A549 (cell line): ENCODE measurements around the gene ADAD2. TPM values are rescaled to one million over a fixed set of nuclear protein-coding genes. Genes with fewer than 3 reads are reported as not detected.

Experiments
- ATAC-seq, 2 experiments: fragments of 200-7000 bp in 1 of 2; fragments of >200 bp in 1 of 2; cut with Nextera tagmentation in 1 of 2; cut with Tn5 transposase in 1 of 2; 3 replicates each; pipeline versions ENCODE4 v1.8.0 to v1.9.1; 2018 to 2020; ENCODE audit warnings: mild to moderate bottlenecking in 1 of 2, moderate library complexity in 1 of 2
- CTCF ChIA-PET: fragments of 300-600 bp; sonication (Branson Sonifier 250); formaldehyde crosslinking; extraction: SDS; loops from one replicate; lab custom pipeline; 2021; ENCODE audit warnings: antibody characterized with exemption, inconsistent platforms; lab: Yijun Ruan, JAX
- POLR2A ChIA-PET: fragments of 350-600 bp; formaldehyde crosslinking; extraction: SDS; loops from one replicate; lab custom pipeline; 2021; ENCODE audit warnings: antibody characterized with exemption, inconsistent platforms; lab: Yijun Ruan, JAX
- DNase-seq, 2 experiments: peaks; one replicate each; pipeline versions ENCODE4 v3.0.0 to v3.0.0-alpha.2; 2011 to 2016; ENCODE audit warnings: low read depth in 1 of 2, low spot score in 1 of 2
- FAIRE-seq: peaks from 2 replicates; lab custom pipeline; 2011; peaks lifted over from hg19 to GRCh38; lab: Jason Lieb, UNC
- H3K27ac ChIP-seq, 2 experiments: fragments of >200 bp; sonication (Bioruptor Twin); formaldehyde crosslinking; 3 replicates each; pipeline ENCODE4 v1.5.1; 2016 to 2017
- H3K4me1 ChIP-seq: fragments of >200 bp; sonication (Bioruptor Twin); formaldehyde crosslinking; 3 replicates; pipeline ENCODE4 v1.6.1; 2016
- H3K4me2 ChIP-seq: fragments of >200 bp; sonication (Bioruptor Twin); formaldehyde crosslinking; 3 replicates; pipeline ENCODE4 v1.6.1; 2016
- H3K4me3 ChIP-seq: fragments of >200 bp; sonication (Bioruptor Twin); formaldehyde crosslinking; 3 replicates; pipeline ENCODE4 v1.5.1; 2016
- H3K9me3 ChIP-seq: fragments of >200 bp; sonication (Bioruptor Twin); formaldehyde crosslinking; 3 replicates; pipeline ENCODE4 v1.6.1; 2016
- BHLHE40 ChIP-seq: IDR thresholded peaks from 2 replicates; pipeline ENCODE4 v1.6.1; 2012; ENCODE audit warnings: low read depth, low read length, inconsistent platforms
- CBX8 ChIP-seq: fragments of 200-600 bp; sonication (generic); IDR thresholded peaks from 2 replicates; pipeline ENCODE4 v1.6.1; 2016
- CHD4 ChIP-seq: fragments of 200-600 bp; sonication (generic); IDR thresholded peaks from 2 replicates; pipeline ENCODE4 v1.6.1; 2016; ENCODE audit warnings: antibody characterized with exemption, mild to moderate bottlenecking, borderline replicate concordance
- ELK1 ChIP-seq: fragments of 150-350 bp; IDR thresholded peaks from 2 replicates; pipeline ENCODE4 v1.6.1; 2014; ENCODE audit warnings: low read depth, mild to moderate bottlenecking, low read length
- EP300 ChIP-seq, 2 experiments: fragments of >200 bp; sonication (Bioruptor Twin); formaldehyde crosslinking; IDR thresholded peaks; 2 replicates in 1 of 2; 3 replicates in 1 of 2; pipeline ENCODE4 v1.6.1; 2016 to 2017
- FOSL2 ChIP-seq, 2 experiments: fragments of 450-650 bp in 1 of 2; fragments of >200 bp in 1 of 2; sonication (Bioruptor Twin) in 1 of 2; formaldehyde crosslinking; IDR thresholded peaks; 2 replicates each; pipeline versions ENCODE4 v1.5.0 to v1.6.1; 2016 to 2020; ENCODE audit warnings: mild to moderate bottlenecking in 1 of 2, moderate library complexity in 1 of 2
- HOXB5 ChIP-seq: fragments of 250-450 bp; sonication (Bioruptor Pico); IDR thresholded peaks from 2 replicates; pipeline ENCODE4 v1.5.0; 2020; ENCODE audit warnings: mild to moderate bottlenecking, moderate library complexity
- KDM1A ChIP-seq: fragments of 200-600 bp; sonication (generic); IDR thresholded peaks from 2 replicates; pipeline ENCODE4 v1.6.1; 2016; ENCODE audit warnings: low read depth, mild to moderate bottlenecking
- NFE2L2 ChIP-seq: fragments of 150-350 bp; conservative IDR thresholded peaks from 2 replicates; pipeline ENCODE4 v1.6.1; 2014; ENCODE audit warnings: low read length
- PHF8 ChIP-seq: fragments of 200-600 bp; sonication (generic); IDR thresholded peaks from 2 replicates; pipeline ENCODE4 v1.6.1; 2016; ENCODE audit warnings: low read depth, mild to moderate bottlenecking, antibody characterized with exemption, moderate library complexity, borderline replicate concordance
- POLR2A ChIP-seq: IDR thresholded peaks from 2 replicates; pipeline ENCODE4 v1.6.1; 2012; ENCODE audit warnings: mild to moderate bottlenecking, low read length
- POLR2AphosphoS2 ChIP-seq: conservative IDR thresholded peaks from 2 replicates; pipeline ENCODE4 v1.6.1; 2012; ENCODE audit warnings: low read length, improper control_type of control experiment, inconsistent platforms
- RFX5 ChIP-seq: fragments of 450-650 bp; IDR thresholded peaks from 2 replicates; pipeline ENCODE4 v1.7.1; 2014; ENCODE audit warnings: antibody characterized with exemption, mild to moderate bottlenecking, moderate library complexity
- RNF2 ChIP-seq: fragments of 200-600 bp; sonication (generic); IDR thresholded peaks from 2 replicates; pipeline ENCODE4 v1.6.1; 2016; ENCODE audit warnings: low read depth, mild to moderate bottlenecking, antibody characterized with exemption, moderate library complexity, borderline replicate concordance
- ZNF302 ChIP-seq: fragments of 250-450 bp; sonication (Bioruptor Pico); IDR thresholded peaks from 2 replicates; pipeline ENCODE4 v1.9.0; 2021; ENCODE audit warnings: inconsistent platforms, mild to moderate bottlenecking, moderate library complexity
- ZSCAN20 ChIP-seq: fragments of 250-450 bp; sonication (Bioruptor Pico); IDR thresholded peaks from 2 replicates; pipeline ENCODE4 v1.8.0; 2022; ENCODE audit warnings: mild to moderate bottlenecking, moderate library complexity
- WGBS: methylation state at CpG from one replicate; pipeline ENCODE4 v1.1.6; 2017; ENCODE audit errors: missing lambda C conversion rate; 5-methylcytosine and 5-hydroxymethylcytosine counted together
- polyA plus RNA-seq, 4 experiments: library from polyadenylated mRNA; depleted of rRNA in 3 of 4; stranded (reverse); fragments of >200 nt; fragmentation: RNase III in 1 of 4; extraction: RNeasy Plus Mini Kit Qiagen cat#74134 plus additional on column Dnase treatment in 1 of 4; gene quantifications; 2 replicates in 3 of 4; 3 replicates in 1 of 4; pipeline ENCODE4 v1.2.3, GENCODE V29; 2011 to 2017
- TF ChIP-seq, protein P1 (sequence below): IDR thresholded peaks from 2 replicates; pipeline ENCODE4 v1.6.1; 2012
- TF ChIP-seq, protein P2 (sequence below): IDR thresholded peaks from 2 replicates; pipeline ENCODE4 v1.6.1; 2012
- TF ChIP-seq, protein P3 (sequence below): fragments of 200-600 bp; sonication (generic); IDR thresholded peaks from 2 replicates; pipeline ENCODE4 v1.6.1; 2016; ENCODE audit warnings: antibody characterized with exemption, mild to moderate bottlenecking, moderate library complexity
- TF ChIP-seq, protein P4 (sequence below): fragments of >200 bp; sonication (Bioruptor Twin); formaldehyde crosslinking; IDR thresholded peaks from 3 replicates; pipeline ENCODE4 v1.6.1; 2016

The ADAD2 gene
- polyA plus RNA-seq, 2 of the 4 experiments (the other 2 are of a cell fraction) = not detected

DNA sequence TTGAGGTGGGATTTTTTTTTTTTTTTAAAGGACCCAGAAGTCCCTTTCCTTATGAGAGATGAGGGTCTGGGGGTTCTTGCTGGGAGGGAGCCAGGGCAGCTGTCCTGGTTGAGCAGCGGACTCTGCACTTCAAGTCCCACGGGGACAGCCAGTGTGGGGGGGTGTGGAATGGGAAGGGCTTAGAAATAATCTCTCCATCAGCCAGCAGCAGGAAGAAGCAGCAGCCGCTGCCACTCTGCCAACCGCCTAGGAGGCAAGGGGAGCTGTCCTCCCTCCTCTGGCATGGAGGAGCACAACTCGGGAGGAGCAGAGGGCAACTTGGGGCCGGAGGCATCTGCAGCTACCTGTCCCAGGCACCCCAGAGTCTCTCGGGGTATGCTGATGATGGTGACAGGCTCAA is 49.0 kb downstream of the ADAD2 start, which contains the start of gene KCNG4 (continued):
- TF ChIP-seq RFX5 = no peak

- H3K27ac ChIP-seq = no peak overlapping the region
- no peak for DNase-seq
- ChIA-PET POLR2A (no interaction called here), CTCF (interaction anchor here (0.8 to 1.4 kb wide), 4 partner anchors 9 to 56 kb away, joined by 3 to 4 read pairs (median 4); partner anchors contain the start of gene TAF1C)
- no peaks in the 10 kb centered on the region for H3K4me1 ChIP-seq
- H3K9me3 ChIP-seq = no peaks in the 10 kb centered on the region; the same call in 2 of the 3 replicates
- no peak overlapping the region for H3K4me2 ChIP-seq
- no peak for TF ChIP-seq POLR2A
- TF ChIP-seq CBX8 = no peak
- no peak for TF ChIP-seq RNF2
- TF ChIP-seq FOSL2 (IDR thresholded peaks at IDR 0.05) = no peak
- no peak for TF ChIP-seq FOSL2 (CRISPR knock-in tag; IDR thresholded peaks at IDR 0.05)
- TF ChIP-seq, protein P1, sequence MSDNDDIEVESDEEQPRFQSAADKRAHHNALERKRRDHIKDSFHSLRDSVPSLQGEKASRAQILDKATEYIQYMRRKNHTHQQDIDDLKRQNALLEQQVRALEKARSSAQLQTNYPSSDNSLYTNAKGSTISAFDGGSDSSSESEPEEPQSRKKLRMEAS = no peak
- TF ChIP-seq ELK1 = no peak
- TF ChIP-seq EP300 (IDR thresholded peaks at IDR 0.05) = no peak
- no peak for TF ChIP-seq ZNF302
- no peak for TF ChIP-seq CHD4
- no peak for TF ChIP-seq KDM1A
- no peak for TF ChIP-seq HOXB5 (CRISPR knock-in tag)
- no peak for TF ChIP-seq BHLHE40
- TF ChIP-seq, protein P2, sequence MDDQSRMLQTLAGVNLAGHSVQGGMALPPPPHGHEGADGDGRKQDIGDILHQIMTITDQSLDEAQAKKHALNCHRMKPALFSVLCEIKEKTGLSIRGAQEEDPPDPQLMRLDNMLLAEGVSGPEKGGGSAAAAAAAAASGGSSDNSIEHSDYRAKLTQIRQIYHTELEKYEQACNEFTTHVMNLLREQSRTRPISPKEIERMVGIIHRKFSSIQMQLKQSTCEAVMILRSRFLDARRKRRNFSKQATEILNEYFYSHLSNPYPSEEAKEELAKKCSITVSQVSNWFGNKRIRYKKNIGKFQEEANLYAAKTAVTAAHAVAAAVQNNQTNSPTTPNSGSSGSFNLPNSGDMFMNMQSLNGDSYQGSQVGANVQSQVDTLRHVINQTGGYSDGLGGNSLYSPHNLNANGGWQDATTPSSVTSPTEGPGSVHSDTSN = no peak
- no peak for TF ChIP-seq NFE2L2
- no peak for TF ChIP-seq PHF8
- TF ChIP-seq, protein P3, sequence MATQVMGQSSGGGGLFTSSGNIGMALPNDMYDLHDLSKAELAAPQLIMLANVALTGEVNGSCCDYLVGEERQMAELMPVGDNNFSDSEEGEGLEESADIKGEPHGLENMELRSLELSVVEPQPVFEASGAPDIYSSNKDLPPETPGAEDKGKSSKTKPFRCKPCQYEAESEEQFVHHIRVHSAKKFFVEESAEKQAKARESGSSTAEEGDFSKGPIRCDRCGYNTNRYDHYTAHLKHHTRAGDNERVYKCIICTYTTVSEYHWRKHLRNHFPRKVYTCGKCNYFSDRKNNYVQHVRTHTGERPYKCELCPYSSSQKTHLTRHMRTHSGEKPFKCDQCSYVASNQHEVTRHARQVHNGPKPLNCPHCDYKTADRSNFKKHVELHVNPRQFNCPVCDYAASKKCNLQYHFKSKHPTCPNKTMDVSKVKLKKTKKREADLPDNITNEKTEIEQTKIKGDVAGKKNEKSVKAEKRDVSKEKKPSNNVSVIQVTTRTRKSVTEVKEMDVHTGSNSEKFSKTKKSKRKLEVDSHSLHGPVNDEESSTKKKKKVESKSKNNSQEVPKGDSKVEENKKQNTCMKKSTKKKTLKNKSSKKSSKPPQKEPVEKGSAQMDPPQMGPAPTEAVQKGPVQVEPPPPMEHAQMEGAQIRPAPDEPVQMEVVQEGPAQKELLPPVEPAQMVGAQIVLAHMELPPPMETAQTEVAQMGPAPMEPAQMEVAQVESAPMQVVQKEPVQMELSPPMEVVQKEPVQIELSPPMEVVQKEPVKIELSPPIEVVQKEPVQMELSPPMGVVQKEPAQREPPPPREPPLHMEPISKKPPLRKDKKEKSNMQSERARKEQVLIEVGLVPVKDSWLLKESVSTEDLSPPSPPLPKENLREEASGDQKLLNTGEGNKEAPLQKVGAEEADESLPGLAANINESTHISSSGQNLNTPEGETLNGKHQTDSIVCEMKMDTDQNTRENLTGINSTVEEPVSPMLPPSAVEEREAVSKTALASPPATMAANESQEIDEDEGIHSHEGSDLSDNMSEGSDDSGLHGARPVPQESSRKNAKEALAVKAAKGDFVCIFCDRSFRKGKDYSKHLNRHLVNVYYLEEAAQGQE = no peak
- TF ChIP-seq ZSCAN20 (CRISPR knock-in tag) = no peak
- TF ChIP-seq POLR2AphosphoS2 = no peak
- TF ChIP-seq, protein P4, sequence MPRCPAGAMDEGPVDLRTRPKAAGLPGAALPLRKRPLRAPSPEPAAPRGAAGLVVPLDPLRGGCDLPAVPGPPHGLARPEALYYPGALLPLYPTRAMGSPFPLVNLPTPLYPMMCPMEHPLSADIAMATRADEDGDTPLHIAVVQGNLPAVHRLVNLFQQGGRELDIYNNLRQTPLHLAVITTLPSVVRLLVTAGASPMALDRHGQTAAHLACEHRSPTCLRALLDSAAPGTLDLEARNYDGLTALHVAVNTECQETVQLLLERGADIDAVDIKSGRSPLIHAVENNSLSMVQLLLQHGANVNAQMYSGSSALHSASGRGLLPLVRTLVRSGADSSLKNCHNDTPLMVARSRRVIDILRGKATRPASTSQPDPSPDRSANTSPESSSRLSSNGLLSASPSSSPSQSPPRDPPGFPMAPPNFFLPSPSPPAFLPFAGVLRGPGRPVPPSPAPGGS = no peak
- FAIRE-seq = no peak
- no peak for ATAC-seq
- 67% methylated on average over 2 of the region's 2 CpGs for WGBS
- no peak overlapping the region for H3K4me3 ChIP-seq
Measured at GRCh38 chr16:84240455-84240854, 49.5 kb downstream of the ADAD2 start.
